Measurements from ENCODE around the gene STRN3.

DNA sequence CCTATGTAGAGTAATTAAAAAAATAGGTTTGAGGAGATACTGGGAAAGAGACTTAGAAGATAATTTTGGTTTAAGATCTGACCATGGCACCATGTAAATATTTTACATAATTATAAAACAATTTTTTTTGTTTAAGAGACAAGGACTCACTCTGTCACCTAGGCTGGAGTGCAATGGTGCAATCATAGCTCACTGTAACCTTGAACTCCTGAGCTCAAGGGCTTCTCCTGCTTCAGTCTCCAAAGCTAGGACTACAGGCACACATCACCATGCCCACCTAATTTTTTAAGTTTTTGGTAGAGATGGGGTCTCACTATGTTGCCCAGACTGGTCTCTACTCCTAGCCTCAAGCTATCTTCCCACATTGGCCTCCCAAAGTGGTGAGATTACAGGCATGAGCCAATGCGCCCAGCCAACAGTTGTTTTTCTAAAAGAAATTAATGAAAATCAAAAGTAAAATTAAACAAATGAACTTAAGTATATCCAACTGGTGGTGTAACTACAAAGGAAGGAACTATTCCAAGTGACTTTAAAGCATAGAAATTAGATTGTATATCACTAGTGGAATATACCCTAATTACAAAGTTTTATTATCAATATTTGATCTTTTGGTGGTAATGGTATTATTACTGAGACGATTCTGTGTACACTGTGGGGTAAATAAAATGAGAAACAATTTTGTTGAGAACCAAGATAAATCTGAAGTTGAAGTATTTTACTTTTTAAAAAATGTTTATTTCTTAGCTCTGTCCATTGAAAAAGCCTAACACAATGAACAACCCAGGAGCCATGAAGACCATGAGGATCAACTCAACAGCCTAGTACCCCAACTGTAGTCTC is 122.7 kb downstream of the STRN3 start:
- TF ChIP-seq, protein P1, sequence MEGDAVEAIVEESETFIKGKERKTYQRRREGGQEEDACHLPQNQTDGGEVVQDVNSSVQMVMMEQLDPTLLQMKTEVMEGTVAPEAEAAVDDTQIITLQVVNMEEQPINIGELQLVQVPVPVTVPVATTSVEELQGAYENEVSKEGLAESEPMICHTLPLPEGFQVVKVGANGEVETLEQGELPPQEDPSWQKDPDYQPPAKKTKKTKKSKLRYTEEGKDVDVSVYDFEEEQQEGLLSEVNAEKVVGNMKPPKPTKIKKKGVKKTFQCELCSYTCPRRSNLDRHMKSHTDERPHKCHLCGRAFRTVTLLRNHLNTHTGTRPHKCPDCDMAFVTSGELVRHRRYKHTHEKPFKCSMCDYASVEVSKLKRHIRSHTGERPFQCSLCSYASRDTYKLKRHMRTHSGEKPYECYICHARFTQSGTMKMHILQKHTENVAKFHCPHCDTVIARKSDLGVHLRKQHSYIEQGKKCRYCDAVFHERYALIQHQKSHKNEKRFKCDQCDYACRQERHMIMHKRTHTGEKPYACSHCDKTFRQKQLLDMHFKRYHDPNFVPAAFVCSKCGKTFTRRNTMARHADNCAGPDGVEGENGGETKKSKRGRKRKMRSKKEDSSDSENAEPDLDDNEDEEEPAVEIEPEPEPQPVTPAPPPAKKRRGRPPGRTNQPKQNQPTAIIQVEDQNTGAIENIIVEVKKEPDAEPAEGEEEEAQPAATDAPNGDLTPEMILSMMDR (IDR thresholded peaks at IDR 0.05), result no peak
- TF ChIP-seq POLR2A (IDR thresholded peaks at IDR 0.05), result no peak

All from esophagus squamous epithelium (tissue), 4 donors.